ENCODE results near the gene SORCS2. TPM values are rescaled to one million over a fixed set of nuclear protein-coding genes. Genes with fewer than 3 reads are reported as not detected.

Gene SORCS2
- total and polyA plus RNA-seq, 2 experiments from 2014 or later: 0.38 to 1.4 TPM

GRCh38 chr4:7254736-7255487 lies 62.6 kb downstream of the SORCS2 start:
- H3K4me3 ChIP-seq: no peak overlapping the region

GRCh38 chr4:7255488-7255881 lies 63.1 kb downstream of the SORCS2 start:
- no peak overlapping the region for H3K4me2 ChIP-seq (ENCODE audit: unreplicated experiment)
- no peaks in the 10 kb centered on the region for H3K36me3 ChIP-seq (ENCODE audit: low read depth)
- no peaks in the 10 kb centered on the region for H3K79me2 ChIP-seq (ENCODE audit: insufficient read depth)
- no peak overlapping the region for H3K27ac ChIP-seq
- TF ChIP-seq EZH2phosphoT487 (IDR thresholded peaks at IDR 0.05; ENCODE audit: insufficient read depth, low read depth): no peak
- no peak for TF ChIP-seq EZH2 (IDR thresholded peaks at IDR 0.05; ENCODE audit: insufficient read depth, poor library complexity, severe bottlenecking)
- WGBS, 2 experiments (ENCODE audit: low coverage in 1 of 2, low lambda C conversion rate in 2 of 2, missing lambda C conversion rate in 2 of 2): 85 to 91% methylated on average over 6 to 13 of the region's 14 CpGs
- no peak overlapping the region for H3K4me3 ChIP-seq
- in situ Hi-C loops (cut with MboI): no loop called here
- no peaks in the 10 kb centered on the region for H3K9me2 ChIP-seq (ENCODE audit: insufficient read depth)
- peaks cover 2% of the 10 kb centered on the region for H3K4me1 ChIP-seq (ENCODE audit: insufficient read depth)
- no peak overlapping the region for H3K9ac ChIP-seq
- H4K20me1 ChIP-seq (ENCODE audit: insufficient read depth): no peaks in the 10 kb centered on the region
- DNase-seq: no peak
- H2AFZ ChIP-seq: no peak overlapping the region
- H3F3A ChIP-seq (ENCODE audit: insufficient read depth): no peaks in the 10 kb centered on the region
- peaks cover 2% of the 10 kb centered on the region; the same call in 1 of the 2 replicates for H3K27me3 ChIP-seq (replicated peaks; ENCODE audit: insufficient read depth)
- no peaks in the 10 kb centered on the region for H3K9me3 ChIP-seq (ENCODE audit: low read depth)

More at GRCh38 chr4:7254736-7255487, 62.6 kb downstream of the SORCS2 start:
- DNase-seq: peak; percentile 69
- 77 to 80% methylated on average over 17 of the region's 17 CpGs for WGBS, 2 experiments (ENCODE audit: low coverage in 1 of 2, low lambda C conversion rate in 2 of 2, missing lambda C conversion rate in 2 of 2)
- no peaks in the 10 kb centered on the region for H3F3A ChIP-seq (ENCODE audit: insufficient read depth)
- no peak overlapping the region for H3K4me2 ChIP-seq (ENCODE audit: unreplicated experiment)
- H3K9me2 ChIP-seq (ENCODE audit: insufficient read depth): no peaks in the 10 kb centered on the region
- no peak overlapping the region for H3K27ac ChIP-seq
- H3K9ac ChIP-seq: no peak overlapping the region
- no peaks in the 10 kb centered on the region for H3K9me3 ChIP-seq (ENCODE audit: low read depth)
- H3K36me3 ChIP-seq (ENCODE audit: low read depth): no peaks in the 10 kb centered on the region
- H3K79me2 ChIP-seq (ENCODE audit: insufficient read depth): no peaks in the 10 kb centered on the region
- no peak overlapping the region for H2AFZ ChIP-seq
- H3K27me3 ChIP-seq (replicated peaks; ENCODE audit: insufficient read depth): no peaks in the 10 kb centered on the region
- in situ Hi-C loops (cut with MboI): no loop called here
- no peaks in the 10 kb centered on the region for H4K20me1 ChIP-seq (ENCODE audit: insufficient read depth)
- TF ChIP-seq EZH2 (IDR thresholded peaks at IDR 0.05; ENCODE audit: insufficient read depth, poor library complexity, severe bottlenecking) (no peak), EZH2phosphoT487 (IDR thresholded peaks at IDR 0.05; ENCODE audit: insufficient read depth, low read depth) (no peak)
- H3K4me1 ChIP-seq (ENCODE audit: insufficient read depth): peaks cover 8% of the 10 kb centered on the region

GRCh38 chr4:7255996-7256395 lies 63.7 kb downstream of the SORCS2 start:
- Histone ChIP-seq H2AFZ (no peak overlapping the region), H3K27me3 (replicated peaks; ENCODE audit: insufficient read depth) (peaks cover 3% of the 10 kb centered on the region; the same call in 1 of the 2 replicates)
- in situ Hi-C loops (cut with MboI): no loop called here

GRCh38 chr4:7256984-7257810 lies 64.9 kb downstream of the SORCS2 start:
- Histone ChIP-seq H3K9me3 (ENCODE audit: low read depth) (no peaks in the 10 kb centered on the region), H3K4me1 (ENCODE audit: insufficient read depth) (peaks cover 9% of the 10 kb centered on the region; the same call in 1 of the 2 replicates), H3K9me2 (ENCODE audit: insufficient read depth) (no peaks in the 10 kb centered on the region), H3K4me2 (ENCODE audit: unreplicated experiment) (no peak overlapping the region), H3K9ac (no peak overlapping the region), H3K27ac (no peak overlapping the region), H4K20me1 (ENCODE audit: insufficient read depth) (no peaks in the 10 kb centered on the region), H2AFZ (no peak overlapping the region), H3K27me3 (replicated peaks; ENCODE audit: insufficient read depth) (peaks cover 3% of the 10 kb centered on the region; the same call in 1 of the 2 replicates), H3F3A (ENCODE audit: insufficient read depth) (no peaks in the 10 kb centered on the region), H3K4me3 (no peak overlapping the region), H3K79me2 (ENCODE audit: insufficient read depth) (no peaks in the 10 kb centered on the region), H3K36me3 (ENCODE audit: low read depth) (no peaks in the 10 kb centered on the region)
- DNase-seq: peak; percentile 54
- no peak for TF ChIP-seq EZH2phosphoT487 (IDR thresholded peaks at IDR 0.05; ENCODE audit: insufficient read depth, low read depth)
- no peak for TF ChIP-seq EZH2 (IDR thresholded peaks at IDR 0.05; ENCODE audit: insufficient read depth, poor library complexity, severe bottlenecking)
- in situ Hi-C loops (cut with MboI): no loop called here
- 44 to 52% methylated on average over 14 to 17 of the region's 17 CpGs for WGBS, 2 experiments (ENCODE audit: low coverage in 1 of 2, low lambda C conversion rate in 2 of 2, missing lambda C conversion rate in 2 of 2)

More at GRCh38 chr4:7255996-7256395, 63.7 kb downstream of the SORCS2 start:
- no peak overlapping the region for H3K27ac ChIP-seq
- TF ChIP-seq EZH2 (IDR thresholded peaks at IDR 0.05; ENCODE audit: insufficient read depth, poor library complexity, severe bottlenecking) (no peak), EZH2phosphoT487 (IDR thresholded peaks at IDR 0.05; ENCODE audit: insufficient read depth, low read depth) (no peak)
- H3F3A ChIP-seq (ENCODE audit: insufficient read depth): no peaks in the 10 kb centered on the region
- H3K4me3 ChIP-seq: no peak overlapping the region
- no peaks in the 10 kb centered on the region for H3K9me2 ChIP-seq (ENCODE audit: insufficient read depth)
- H3K36me3 ChIP-seq (ENCODE audit: low read depth): no peaks in the 10 kb centered on the region
- no peak for DNase-seq
- no peak overlapping the region for H3K4me2 ChIP-seq (ENCODE audit: unreplicated experiment)
- H3K9ac ChIP-seq: no peak overlapping the region
- no peaks in the 10 kb centered on the region for H4K20me1 ChIP-seq (ENCODE audit: insufficient read depth)
- WGBS, 2 experiments (ENCODE audit: low coverage in 1 of 2, low lambda C conversion rate in 2 of 2, missing lambda C conversion rate in 2 of 2): 78% methylated on average over 5 to 6 of the region's 6 CpGs
- no peaks in the 10 kb centered on the region for H3K79me2 ChIP-seq (ENCODE audit: insufficient read depth)
- peaks cover 2% of the 10 kb centered on the region; the same call in 1 of the 2 replicates for H3K4me1 ChIP-seq (ENCODE audit: insufficient read depth)
- H3K9me3 ChIP-seq (ENCODE audit: low read depth): no peaks in the 10 kb centered on the region

All from GM23248 (cell line).